Measurements from ENCODE around the gene SPPL2B.

- TF ChIP-seq ZC3H10 (CRISPR knock-in tag; IDR thresholded peaks at IDR 0.05) (no peak), ZFP3 (CRISPR knock-in tag; IDR thresholded peaks at IDR 0.05) (no peak), OSR1 (CRISPR knock-in tag; IDR thresholded peaks at IDR 0.05) (no peak), TOX (CRISPR knock-in tag; IDR thresholded peaks at IDR 0.05; ENCODE audit: borderline replicate concordance) (no peak), ZFP30 (CRISPR knock-in tag; IDR thresholded peaks at IDR 0.05) (no peak), ZNF70 (CRISPR knock-in tag; IDR thresholded peaks at IDR 0.05) (no peak), GLIS3 (CRISPR knock-in tag; IDR thresholded peaks at IDR 0.05) (no peak), ARNTL (CRISPR knock-in tag; IDR thresholded peaks at IDR 0.05; ENCODE audit: borderline replicate concordance, low read depth) (no peak), TSHZ2 (CRISPR knock-in tag; IDR thresholded peaks at IDR 0.05) (no peak), PATZ1 (CRISPR knock-in tag; IDR thresholded peaks at IDR 0.05; ENCODE audit: borderline replicate concordance) (no peak), PPARA (CRISPR knock-in tag; IDR thresholded peaks at IDR 0.05; ENCODE audit: borderline replicate concordance) (no peak), SNAI2 (CRISPR knock-in tag; IDR thresholded peaks at IDR 0.05) (no peak), ZNF8 (CRISPR knock-in tag; IDR thresholded peaks at IDR 0.05) (no peak), CSDC2 (CRISPR knock-in tag; IDR thresholded peaks at IDR 0.05) (no peak)
Observed at GRCh38 chr19:2356036-2356646, 27.7 kb downstream of the SPPL2B start.

All from SK-N-SH treated with all-trans-retinoic acid at 6 μM for 48 hours (cell line).